OCI-LY7 (cell line): ENCODE measurements around the gene RPTN. TPM values are rescaled to one million over a fixed set of nuclear protein-coding genes. Genes with fewer than 3 reads are reported as not detected.

ENCODE experiments used
- BruUV-seq: library from RNA; stranded (reverse); fragments of 400-500 nt; replicated peaks from 2 replicates; lab custom pipeline; 2021; lab: Mats Ljungman, UMichigan
- CTCF ChIA-PET: fragments of 300-600 bp; sonication (Branson Sonifier 250); formaldehyde crosslinking; loops from one replicate; lab custom pipeline; 2022; ENCODE audit warnings: antibody characterized with exemption; ENCODE audit not compliant: unreplicated experiment; lab: Charles Lee
- POLR2A ChIA-PET: fragments of 300-600 bp; sonication (Branson Sonifier 250); formaldehyde crosslinking; loops from one replicate; lab custom pipeline; 2022; ENCODE audit warnings: antibody characterized with exemption; lab: Charles Lee
- DNase-seq: peaks from one replicate; pipeline ENCODE4 v3.0.0-alpha.2; 2015; ENCODE audit warnings: low spot score
- H2AFZ ChIP-seq: fragments of 200-600 bp; sonication (generic), shearing (Covaris generic); 2 replicates; pipeline ENCODE4 v1.6.1; 2014; ENCODE audit warnings: mild to moderate bottlenecking, antibody characterized with exemption, low read length, moderate library complexity
- H3K27ac ChIP-seq: fragments of 200-600 bp; sonication (generic); 2 replicates; pipeline ENCODE4 v1.5.1; 2014; ENCODE audit warnings: mixed run types, low read depth, mild to moderate bottlenecking, moderate library complexity, low read length, inconsistent platforms; ENCODE audit not compliant: poor library complexity, severe bottlenecking
- H3K36me3 ChIP-seq: fragments of 200-600 bp; sonication (generic); 2 replicates; pipeline ENCODE4 v1.6.1; 2014; ENCODE audit warnings: mild to moderate bottlenecking, antibody characterized with exemption, low read length, moderate library complexity, mixed read lengths; ENCODE audit not compliant: insufficient read depth
- H3K4me1 ChIP-seq: fragments of 200-600 bp; sonication (generic); 2 replicates; pipeline ENCODE4 v1.5.1; 2014; ENCODE audit warnings: mild to moderate bottlenecking, low read length; ENCODE audit not compliant: insufficient read depth, poor library complexity, severe bottlenecking
- H3K4me2 ChIP-seq: fragments of 200-600 bp; sonication (generic); 2 replicates; pipeline ENCODE4 v1.6.1; 2014; ENCODE audit warnings: mild to moderate bottlenecking, low read length
- H3K4me3 ChIP-seq: fragments of 200-600 bp; sonication (generic); 2 replicates; pipeline ENCODE4 v1.5.1; 2014; ENCODE audit warnings: mild to moderate bottlenecking, low read depth, low read length; ENCODE audit not compliant: poor library complexity, severe bottlenecking
- H3K79me2 ChIP-seq: fragments of 200-600 bp; sonication (generic); 2 replicates; pipeline ENCODE4 v1.6.1; 2016; ENCODE audit warnings: low read depth, mild to moderate bottlenecking, low read length, moderate library complexity, mixed read lengths; ENCODE audit not compliant: insufficient read depth
- H3K9me2 ChIP-seq: fragments of 200-600 bp; sonication (generic); 2 replicates; pipeline ENCODE4 v1.6.1; 2016; ENCODE audit warnings: mild to moderate bottlenecking, low read length, mixed read lengths; ENCODE audit not compliant: insufficient read depth
- H3K9me3 ChIP-seq: fragments of 200-600 bp; sonication (generic); 2 replicates; pipeline ENCODE4 v1.6.1; 2014; ENCODE audit warnings: mild to moderate bottlenecking, mixed run types, low read length, mixed read lengths
- H4K20me1 ChIP-seq: fragments of 200-600 bp; sonication (generic); 2 replicates; pipeline ENCODE4 v1.6.1; 2014; ENCODE audit warnings: mild to moderate bottlenecking, antibody characterized with exemption, low read length, moderate library complexity, mixed read lengths; ENCODE audit not compliant: insufficient read depth
- EZH2phosphoT487 ChIP-seq: fragments of 200-600 bp; sonication (generic); IDR thresholded peaks from 2 replicates; pipeline ENCODE4 v1.6.1; 2018; ENCODE audit warnings: low read depth, borderline replicate concordance, mild to moderate bottlenecking, mixed run types, antibody characterized with exemption, low read length, moderate library complexity, mixed read lengths
- intact Hi-C: fragments of 100-400 bp; cut with micrococcal nuclease; formaldehyde crosslinking; loops from one replicate; pipeline ENCODE4 v1.10.0; 2022; ENCODE audit not compliant: unreplicated experiment
- total RNA-seq, 2 experiments: library from RNA; depleted of rRNA in 1 of 2; stranded (reverse); fragments of >200 nt in 1 of 2; shearing (Covaris generic) in 1 of 2; gene quantifications; 2 replicates each; pipeline ENCODE4 v1.2.3, GENCODE V29; 2014 to 2022
- TF ChIP-seq, protein P1 (sequence below): fragments of 200-600 bp; sonication (generic); conservative IDR thresholded peaks from 2 replicates; pipeline ENCODE4 v1.5.1; 2014; ENCODE audit warnings: mild to moderate bottlenecking, antibody characterized with exemption, low read length, moderate library complexity, mixed read lengths

The RPTN gene
- total RNA-seq, 2 experiments from 2014 or later: not detected

DNA sequence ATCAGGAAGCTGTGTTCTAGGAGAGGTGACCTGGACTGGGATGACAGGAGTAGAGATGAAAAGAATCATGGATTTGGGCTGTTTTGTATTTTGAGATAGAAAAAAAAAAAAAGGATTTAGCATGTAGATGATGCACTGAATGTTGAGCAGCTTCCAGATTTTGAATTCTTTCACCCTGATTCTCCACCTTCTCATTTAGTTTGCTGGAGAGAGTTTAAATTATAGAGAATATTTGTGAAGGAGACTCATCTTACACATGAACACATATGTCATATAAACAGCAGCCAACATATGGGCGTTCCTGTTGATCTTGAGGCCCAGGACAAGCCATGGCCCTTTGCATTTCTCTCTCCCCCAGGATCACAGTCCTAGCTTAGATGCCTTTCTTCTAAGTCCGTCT lies 7.4 kb downstream of the RPTN start:
- TF ChIP-seq, protein P1, sequence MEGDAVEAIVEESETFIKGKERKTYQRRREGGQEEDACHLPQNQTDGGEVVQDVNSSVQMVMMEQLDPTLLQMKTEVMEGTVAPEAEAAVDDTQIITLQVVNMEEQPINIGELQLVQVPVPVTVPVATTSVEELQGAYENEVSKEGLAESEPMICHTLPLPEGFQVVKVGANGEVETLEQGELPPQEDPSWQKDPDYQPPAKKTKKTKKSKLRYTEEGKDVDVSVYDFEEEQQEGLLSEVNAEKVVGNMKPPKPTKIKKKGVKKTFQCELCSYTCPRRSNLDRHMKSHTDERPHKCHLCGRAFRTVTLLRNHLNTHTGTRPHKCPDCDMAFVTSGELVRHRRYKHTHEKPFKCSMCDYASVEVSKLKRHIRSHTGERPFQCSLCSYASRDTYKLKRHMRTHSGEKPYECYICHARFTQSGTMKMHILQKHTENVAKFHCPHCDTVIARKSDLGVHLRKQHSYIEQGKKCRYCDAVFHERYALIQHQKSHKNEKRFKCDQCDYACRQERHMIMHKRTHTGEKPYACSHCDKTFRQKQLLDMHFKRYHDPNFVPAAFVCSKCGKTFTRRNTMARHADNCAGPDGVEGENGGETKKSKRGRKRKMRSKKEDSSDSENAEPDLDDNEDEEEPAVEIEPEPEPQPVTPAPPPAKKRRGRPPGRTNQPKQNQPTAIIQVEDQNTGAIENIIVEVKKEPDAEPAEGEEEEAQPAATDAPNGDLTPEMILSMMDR: no peak
- TF ChIP-seq EZH2phosphoT487: no peak
- Histone ChIP-seq H3K79me2 (no peaks in the 10 kb centered on the region), H3K9me2 (no peaks in the 10 kb centered on the region), H2AFZ (no peak overlapping the region), H3K36me3 (no peaks in the 10 kb centered on the region), H3K4me1 (no peaks in the 10 kb centered on the region), H3K4me3 (no peak overlapping the region), H3K4me2 (no peak overlapping the region), H4K20me1 (no peaks in the 10 kb centered on the region), H3K27ac (no peak overlapping the region), H3K9me3 (no peaks in the 10 kb centered on the region)
- ChIA-PET CTCF (no interaction called here), POLR2A (no interaction called here)
- BruUV-seq: no TSS peak
- DNase-seq: no peak
- intact Hi-C loops: no loop called here

DNA sequence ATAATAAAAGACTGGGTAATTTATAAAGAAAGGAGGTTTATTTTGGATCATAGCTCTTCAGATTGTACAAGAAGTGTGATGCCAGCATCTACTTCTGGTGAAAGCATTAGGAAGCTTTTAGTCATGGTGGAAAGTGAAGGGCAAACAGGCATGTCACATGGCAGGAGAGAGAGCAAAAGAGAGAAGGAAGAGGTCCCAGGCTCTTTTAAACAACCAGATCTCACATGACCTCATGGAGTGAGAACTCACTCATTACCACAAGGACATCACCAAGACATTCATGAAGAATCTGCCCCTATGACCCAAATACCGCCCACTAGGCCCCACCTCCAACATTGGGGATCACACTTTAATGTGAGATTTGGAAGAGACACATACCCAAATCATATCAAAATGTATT lies 10.0 kb downstream of the RPTN start:
- Histone ChIP-seq H3K36me3 (no peaks in the 10 kb centered on the region), H3K79me2 (no peaks in the 10 kb centered on the region), H3K4me2 (no peak overlapping the region), H3K4me3 (no peak overlapping the region), H3K9me2 (no peaks in the 10 kb centered on the region), H3K27ac (no peak overlapping the region), H4K20me1 (no peaks in the 10 kb centered on the region), H3K4me1 (no peaks in the 10 kb centered on the region), H3K9me3 (no peaks in the 10 kb centered on the region), H2AFZ (no peak overlapping the region)
- no TSS peak for BruUV-seq
- TF ChIP-seq, protein P1: no peak
- no peak for TF ChIP-seq EZH2phosphoT487
- no peak for DNase-seq
- ChIA-PET CTCF (no interaction called here), POLR2A (no interaction called here)
- intact Hi-C loops: no loop called here

DNA sequence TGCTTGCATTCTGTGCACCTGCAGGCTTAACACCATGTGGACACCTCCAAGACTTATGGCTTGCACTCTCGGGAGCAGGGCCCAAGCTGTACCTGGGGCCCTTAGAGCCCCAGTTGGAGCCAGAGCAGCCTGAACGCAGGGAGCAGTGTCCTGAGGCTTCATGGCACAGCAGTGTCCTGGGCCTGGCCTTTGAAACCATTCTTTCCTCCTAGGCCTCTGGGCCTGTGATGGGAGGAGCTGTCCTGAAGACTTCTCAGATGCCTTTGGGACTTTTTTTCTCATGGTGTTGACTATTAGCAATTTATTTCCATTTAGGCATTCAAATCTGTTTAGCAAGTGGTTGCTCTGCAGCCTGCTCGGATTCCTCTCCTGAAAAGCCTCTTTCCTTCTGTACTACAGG lies 11.0 kb downstream of the RPTN start:
- ChIA-PET POLR2A (no interaction called here), CTCF (no interaction called here)
- BruUV-seq: no TSS peak
- H3K27ac ChIP-seq: no peak overlapping the region
- H3K9me2 ChIP-seq: no peaks in the 10 kb centered on the region
- no peaks in the 10 kb centered on the region for H3K9me3 ChIP-seq
- no peak overlapping the region for H3K4me2 ChIP-seq
- no peaks in the 10 kb centered on the region for H4K20me1 ChIP-seq
- no peaks in the 10 kb centered on the region for H3K36me3 ChIP-seq
- H3K4me1 ChIP-seq: no peaks in the 10 kb centered on the region
- no peak for DNase-seq
- TF ChIP-seq EZH2phosphoT487: no peak
- TF ChIP-seq, protein P1: no peak
- H3K4me3 ChIP-seq: no peak overlapping the region
- H2AFZ ChIP-seq: no peak overlapping the region
- intact Hi-C loops: no loop called here
- H3K79me2 ChIP-seq: no peaks in the 10 kb centered on the region
